Stimulated activated CD4-positive, alpha-beta T cell treated with anti-CD3 and anti-CD28 coated beads, Interleukin-15, amount 100 ng/mL, for 48 hours (primary cell): ENCODE results near the gene TRAPPC11.

ENCODE experiments used
- DNase-seq, 2 donors: peaks; one replicate each; pipeline ENCODE4 v3.0.0-alpha.2; 2020; ENCODE audit warnings: low read depth in 2 of 2

TRAPPC11 gene

DNA sequence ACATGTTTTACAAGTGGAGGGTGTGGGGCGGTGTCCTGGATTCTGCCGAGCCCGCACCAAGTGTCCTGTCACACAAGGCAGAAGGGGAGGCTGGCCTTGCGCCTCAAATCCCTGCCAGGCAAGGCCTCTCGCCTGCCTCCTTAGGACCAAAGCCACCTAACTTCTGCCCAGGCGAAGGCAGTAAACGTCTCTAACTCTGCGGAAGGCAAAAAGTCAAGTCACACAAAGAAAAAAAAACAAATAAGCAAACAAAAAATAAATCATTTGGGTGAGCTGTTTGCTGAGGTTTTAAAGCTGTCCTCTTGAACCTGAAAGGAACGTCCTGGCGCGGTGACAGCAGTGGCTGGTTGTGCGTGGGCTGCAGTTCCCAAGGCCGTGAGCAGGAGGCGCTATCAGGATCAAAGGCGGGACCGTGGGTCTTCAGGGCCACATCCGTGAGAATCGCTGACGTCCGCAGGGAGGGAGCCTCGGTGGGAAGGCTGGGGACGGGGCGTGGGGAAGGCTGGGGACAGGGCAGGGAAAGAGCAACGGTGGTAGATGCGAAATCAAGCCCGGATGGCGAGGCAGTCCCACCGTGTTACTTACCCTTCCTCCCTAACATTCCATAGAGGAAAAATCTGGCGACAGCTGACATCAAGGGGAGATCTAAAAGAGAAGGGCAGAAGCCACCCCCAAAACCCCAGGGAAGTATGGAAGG lies 99.1 kb downstream of the TRAPPC11 start:
- DNase-seq, result no peak

DNA sequence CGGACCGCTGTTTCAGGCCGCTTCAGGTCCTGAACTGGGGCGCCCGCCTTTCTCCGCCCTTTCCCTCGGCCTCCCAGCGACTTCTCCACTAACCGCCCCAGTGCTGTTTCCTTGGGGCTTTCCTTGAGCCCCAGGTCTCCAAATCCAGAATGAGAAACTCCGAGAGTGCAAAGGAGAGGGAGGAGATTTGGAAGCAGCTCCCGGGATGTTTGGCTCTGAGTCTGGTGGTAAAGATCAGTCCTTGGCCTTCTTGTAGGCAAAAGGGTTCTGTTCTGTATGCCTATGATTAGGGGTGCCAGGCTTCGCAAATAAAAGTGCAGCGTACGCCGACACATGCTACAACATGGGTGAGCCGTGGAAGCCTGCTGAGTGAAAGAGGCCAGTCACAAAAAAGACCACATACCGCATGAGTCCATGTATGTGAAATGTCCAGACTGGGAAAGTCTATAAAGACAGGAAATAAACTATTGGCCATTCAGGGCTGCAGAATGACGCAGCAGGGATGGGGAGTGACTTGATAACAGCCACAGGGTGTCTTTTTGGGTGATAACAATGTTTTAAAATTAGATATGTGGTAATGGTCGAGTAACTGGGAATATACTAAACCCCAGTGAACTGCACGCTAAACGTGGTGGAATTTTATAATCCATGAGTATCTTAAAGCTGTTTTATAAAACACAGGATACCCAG lies 99.8 kb downstream of the TRAPPC11 start:
- DNase-seq, result no peak

DNA sequence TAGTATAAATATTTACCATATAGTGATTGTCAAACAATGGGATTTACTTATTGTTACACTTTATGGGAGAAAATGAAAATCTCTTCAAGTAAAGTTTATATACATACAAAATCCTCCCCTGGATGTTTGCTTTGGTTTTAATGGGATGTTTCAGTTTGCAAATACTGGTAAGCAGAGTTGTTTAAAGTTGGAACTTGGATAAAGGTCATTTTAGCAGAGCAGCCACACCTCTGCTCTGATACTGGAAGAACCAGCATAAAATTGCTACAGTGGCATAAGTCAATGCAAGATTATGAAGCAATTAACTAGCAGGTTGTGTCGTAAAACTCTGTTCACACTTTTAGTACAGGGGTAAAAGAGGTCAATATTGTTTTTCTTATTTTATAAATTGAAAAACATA lies 101.2 kb downstream of the TRAPPC11 start:
- DNase-seq, result no peak
